GM12873 (cell line): ENCODE results near the gene PCMT1.

Experiments
- TF ChIP-seq, protein P1 (sequence below): IDR thresholded peaks from 2 replicates; pipeline ENCODE4 v1.5.1; 2012; ENCODE audit warnings: low read depth, mild to moderate bottlenecking, moderate library complexity, low read length, control low read depth; ENCODE audit not compliant: insufficient read depth; ENCODE audit errors: missing control alignments

The PCMT1 gene

GRCh38 chr6:149813351-149813750 lies 63.8 kb downstream of the PCMT1 start:
- TF ChIP-seq, protein P1, sequence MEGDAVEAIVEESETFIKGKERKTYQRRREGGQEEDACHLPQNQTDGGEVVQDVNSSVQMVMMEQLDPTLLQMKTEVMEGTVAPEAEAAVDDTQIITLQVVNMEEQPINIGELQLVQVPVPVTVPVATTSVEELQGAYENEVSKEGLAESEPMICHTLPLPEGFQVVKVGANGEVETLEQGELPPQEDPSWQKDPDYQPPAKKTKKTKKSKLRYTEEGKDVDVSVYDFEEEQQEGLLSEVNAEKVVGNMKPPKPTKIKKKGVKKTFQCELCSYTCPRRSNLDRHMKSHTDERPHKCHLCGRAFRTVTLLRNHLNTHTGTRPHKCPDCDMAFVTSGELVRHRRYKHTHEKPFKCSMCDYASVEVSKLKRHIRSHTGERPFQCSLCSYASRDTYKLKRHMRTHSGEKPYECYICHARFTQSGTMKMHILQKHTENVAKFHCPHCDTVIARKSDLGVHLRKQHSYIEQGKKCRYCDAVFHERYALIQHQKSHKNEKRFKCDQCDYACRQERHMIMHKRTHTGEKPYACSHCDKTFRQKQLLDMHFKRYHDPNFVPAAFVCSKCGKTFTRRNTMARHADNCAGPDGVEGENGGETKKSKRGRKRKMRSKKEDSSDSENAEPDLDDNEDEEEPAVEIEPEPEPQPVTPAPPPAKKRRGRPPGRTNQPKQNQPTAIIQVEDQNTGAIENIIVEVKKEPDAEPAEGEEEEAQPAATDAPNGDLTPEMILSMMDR, result no peak

GRCh38 chr6:149815788-149816187 lies 66.2 kb downstream of the PCMT1 start:
- TF ChIP-seq, protein P1, result no peak

DNA sequence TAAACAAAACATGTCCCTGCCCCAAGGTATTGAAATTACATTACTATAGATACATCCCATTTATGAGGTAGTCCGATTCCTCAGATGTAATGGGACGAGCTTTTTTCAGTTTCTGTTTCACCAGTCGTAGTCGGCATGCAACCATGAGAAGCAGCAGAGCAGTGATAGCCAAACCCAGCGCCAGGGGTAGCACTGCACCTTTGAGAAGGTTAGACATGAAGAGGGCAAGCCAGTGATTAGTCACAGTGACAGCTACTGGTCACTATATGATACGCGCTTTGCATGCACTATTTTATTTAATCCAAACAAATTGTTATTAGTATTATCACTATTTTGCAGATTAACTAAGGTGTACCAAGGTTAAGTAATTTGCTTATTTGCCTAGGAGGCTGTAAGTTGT lies 71.0 kb downstream of the PCMT1 start:
- TF ChIP-seq, protein P1, result no peak

- TF ChIP-seq, protein P1, result no peak
These were observed 72.0 kb downstream of the PCMT1 start for GRCh38 chr6:149821492-149821891.

DNA sequence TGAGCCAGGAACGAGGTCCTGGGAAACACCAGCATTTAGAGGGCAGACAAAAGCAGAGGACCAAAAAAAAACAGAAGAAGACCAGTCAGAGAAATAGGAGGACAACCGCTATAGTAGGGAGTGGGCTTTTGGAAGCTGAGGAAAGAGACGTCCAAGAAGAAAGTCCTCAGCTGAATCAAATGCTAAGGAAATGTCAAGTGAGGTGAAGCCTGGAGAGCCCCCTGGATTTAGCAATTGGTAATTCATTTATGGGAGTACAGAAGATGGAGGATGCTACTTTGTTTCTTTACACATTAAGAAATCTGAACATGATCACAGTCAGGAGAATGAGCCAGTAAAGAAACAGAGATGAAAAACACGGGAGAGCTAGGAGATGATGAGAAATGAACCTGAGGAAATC lies 73.5 kb downstream of the PCMT1 start:
- TF ChIP-seq, protein P1, result no peak

DNA sequence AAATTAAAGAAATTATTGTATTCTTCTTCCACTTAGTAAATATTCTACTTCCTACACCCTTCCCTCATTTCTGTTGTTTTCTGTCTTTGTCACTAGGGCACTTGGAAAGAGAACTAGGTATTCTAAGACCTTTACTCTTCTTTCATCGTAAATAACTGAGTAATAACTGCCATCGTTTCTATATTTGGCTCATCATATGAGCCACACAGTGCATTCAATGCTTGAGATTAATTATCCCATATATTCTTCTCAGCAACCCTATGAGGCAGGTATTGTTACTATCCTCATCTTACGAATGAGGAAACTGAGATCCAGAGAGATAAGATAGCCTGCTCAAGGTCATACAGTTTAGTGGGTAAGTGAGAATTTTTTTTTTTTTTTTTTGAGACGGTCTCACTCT lies 75.8 kb downstream of the PCMT1 start:
- TF ChIP-seq, protein P1, result no peak

DNA sequence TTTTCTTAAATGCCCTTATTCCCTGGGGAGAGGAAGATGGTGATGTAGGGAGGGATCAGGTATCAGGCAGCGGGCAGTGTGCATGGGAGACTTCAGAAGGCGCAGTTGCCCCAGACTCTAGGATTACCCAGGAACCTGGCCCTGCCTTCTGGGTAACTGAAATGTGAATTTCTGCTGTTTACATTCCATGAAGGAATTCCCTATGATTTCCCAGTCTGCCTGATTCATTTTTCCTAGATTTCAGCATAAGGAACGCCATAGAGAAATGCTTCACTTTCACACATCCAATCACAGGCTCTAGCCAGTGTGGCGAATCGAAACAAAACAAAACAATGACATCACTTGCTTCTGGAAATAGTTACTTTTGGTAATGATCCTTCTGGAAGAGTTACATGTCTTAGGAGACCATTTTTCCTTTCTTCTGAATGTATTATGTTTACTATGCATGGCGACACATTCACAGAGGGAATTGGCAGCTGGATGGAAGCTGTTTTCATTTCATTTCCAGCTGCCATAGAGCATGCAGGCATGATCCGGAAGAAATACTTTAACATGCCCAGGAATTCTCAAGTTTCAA lies 81.3 kb downstream of the PCMT1 start:
- TF ChIP-seq, protein P1, result no peak
